Measurements from ENCODE around the gene RERG.

RERG gene

DNA sequence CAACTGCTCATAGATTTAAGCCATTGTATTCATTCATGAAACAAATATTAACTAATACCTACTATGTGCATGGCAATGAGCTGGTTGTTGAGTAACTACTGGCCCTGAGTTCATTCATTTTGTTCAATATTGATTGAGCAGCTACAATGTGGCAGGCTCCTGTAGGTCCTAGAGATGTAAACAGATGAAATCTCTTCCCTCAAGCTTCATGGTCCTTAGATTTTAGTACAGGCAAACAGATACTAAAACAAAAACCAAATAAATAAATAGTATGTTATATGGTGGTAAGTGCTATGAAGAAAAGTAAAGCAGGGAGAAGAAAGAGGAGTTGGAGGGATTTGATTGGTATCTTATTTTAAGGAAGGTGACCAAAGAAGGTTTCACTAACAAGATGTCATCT is 77.8 kb downstream of the RERG start:
- no peaks in the 10 kb centered on the region for H3K36me3 ChIP-seq (ENCODE audit: control insufficient read depth in 2 of 2, insufficient read depth in 1 of 2, low read length in 2 of 2)
- H3K27ac ChIP-seq (ENCODE audit: extremely low read depth, low read depth, low read length) = no peak overlapping the region
- H3K4me1 ChIP-seq (ENCODE audit: control insufficient read depth, insufficient read depth, low read length) = no peaks in the 10 kb centered on the region
- POLR2A ChIA-PET = no interaction called here
- no peak overlapping the region for H3K4me3 ChIP-seq (ENCODE audit: low read depth, low read length)
- CTCF ChIA-PET = no interaction called here
- no peak for TF ChIP-seq GLI2 (tag by site-specific recombination; IDR thresholded peaks at IDR 0.05; ENCODE audit: borderline replicate concordance, low read depth)
- no peaks in the 10 kb centered on the region for H3K9me3 ChIP-seq (ENCODE audit: control insufficient read depth, insufficient read depth, low read depth, low read length)

DNA sequence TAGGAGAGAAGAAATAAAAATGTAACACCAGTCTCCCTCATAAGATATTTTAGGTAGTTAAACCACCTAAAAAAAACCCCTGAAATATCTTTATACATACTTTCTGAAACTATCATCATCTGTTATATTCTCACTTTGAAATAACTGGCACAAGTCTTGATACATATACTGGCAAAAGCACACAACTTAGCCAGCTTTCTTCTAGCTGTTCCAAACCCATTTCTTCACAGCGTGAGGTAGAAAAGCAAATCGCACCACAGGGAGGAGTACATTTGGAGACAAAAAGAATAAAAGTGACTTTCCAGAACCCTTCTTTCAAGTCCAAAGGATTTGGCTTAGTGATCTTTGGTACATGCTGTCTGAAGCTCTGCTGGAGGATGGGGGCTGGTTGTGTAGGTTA is 78.5 kb downstream of the RERG start:
- Histone ChIP-seq H3K27ac (ENCODE audit: extremely low read depth, low read depth, low read length) (no peak overlapping the region), H3K4me3 (ENCODE audit: low read depth, low read length) (no peak overlapping the region), H3K9me3 (ENCODE audit: control insufficient read depth, insufficient read depth, low read depth, low read length) (no peaks in the 10 kb centered on the region), H3K4me1 (ENCODE audit: control insufficient read depth, insufficient read depth, low read length) (no peaks in the 10 kb centered on the region), H3K36me3 (ENCODE audit: control insufficient read depth in 2 of 2, insufficient read depth in 1 of 2, low read length in 2 of 2) (no peaks in the 10 kb centered on the region)
- ChIA-PET CTCF (interaction anchor here (2.2 kb wide), 1 partner anchor 8 kb away, joined by 13 read pairs; no protein-coding TSS in a partner anchor), POLR2A (no interaction called here)
- no peak for TF ChIP-seq ZNF837 (tag by site-specific recombination; IDR thresholded peaks at IDR 0.05)
- TF ChIP-seq, protein P1, sequence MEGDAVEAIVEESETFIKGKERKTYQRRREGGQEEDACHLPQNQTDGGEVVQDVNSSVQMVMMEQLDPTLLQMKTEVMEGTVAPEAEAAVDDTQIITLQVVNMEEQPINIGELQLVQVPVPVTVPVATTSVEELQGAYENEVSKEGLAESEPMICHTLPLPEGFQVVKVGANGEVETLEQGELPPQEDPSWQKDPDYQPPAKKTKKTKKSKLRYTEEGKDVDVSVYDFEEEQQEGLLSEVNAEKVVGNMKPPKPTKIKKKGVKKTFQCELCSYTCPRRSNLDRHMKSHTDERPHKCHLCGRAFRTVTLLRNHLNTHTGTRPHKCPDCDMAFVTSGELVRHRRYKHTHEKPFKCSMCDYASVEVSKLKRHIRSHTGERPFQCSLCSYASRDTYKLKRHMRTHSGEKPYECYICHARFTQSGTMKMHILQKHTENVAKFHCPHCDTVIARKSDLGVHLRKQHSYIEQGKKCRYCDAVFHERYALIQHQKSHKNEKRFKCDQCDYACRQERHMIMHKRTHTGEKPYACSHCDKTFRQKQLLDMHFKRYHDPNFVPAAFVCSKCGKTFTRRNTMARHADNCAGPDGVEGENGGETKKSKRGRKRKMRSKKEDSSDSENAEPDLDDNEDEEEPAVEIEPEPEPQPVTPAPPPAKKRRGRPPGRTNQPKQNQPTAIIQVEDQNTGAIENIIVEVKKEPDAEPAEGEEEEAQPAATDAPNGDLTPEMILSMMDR (tag by site-specific recombination; IDR thresholded peaks at IDR 0.05) = no peak
- no peak for TF ChIP-seq ZNF624 (tag by site-specific recombination; IDR thresholded peaks at IDR 0.05)
- no peak for TF ChIP-seq REPIN1 (tag by site-specific recombination; IDR thresholded peaks at IDR 0.05; ENCODE audit: low read depth)
- TF ChIP-seq ZFHX2 (tag by site-specific recombination; conservative IDR thresholded peaks at IDR 0.05) = no peak
- TF ChIP-seq, protein P2, sequence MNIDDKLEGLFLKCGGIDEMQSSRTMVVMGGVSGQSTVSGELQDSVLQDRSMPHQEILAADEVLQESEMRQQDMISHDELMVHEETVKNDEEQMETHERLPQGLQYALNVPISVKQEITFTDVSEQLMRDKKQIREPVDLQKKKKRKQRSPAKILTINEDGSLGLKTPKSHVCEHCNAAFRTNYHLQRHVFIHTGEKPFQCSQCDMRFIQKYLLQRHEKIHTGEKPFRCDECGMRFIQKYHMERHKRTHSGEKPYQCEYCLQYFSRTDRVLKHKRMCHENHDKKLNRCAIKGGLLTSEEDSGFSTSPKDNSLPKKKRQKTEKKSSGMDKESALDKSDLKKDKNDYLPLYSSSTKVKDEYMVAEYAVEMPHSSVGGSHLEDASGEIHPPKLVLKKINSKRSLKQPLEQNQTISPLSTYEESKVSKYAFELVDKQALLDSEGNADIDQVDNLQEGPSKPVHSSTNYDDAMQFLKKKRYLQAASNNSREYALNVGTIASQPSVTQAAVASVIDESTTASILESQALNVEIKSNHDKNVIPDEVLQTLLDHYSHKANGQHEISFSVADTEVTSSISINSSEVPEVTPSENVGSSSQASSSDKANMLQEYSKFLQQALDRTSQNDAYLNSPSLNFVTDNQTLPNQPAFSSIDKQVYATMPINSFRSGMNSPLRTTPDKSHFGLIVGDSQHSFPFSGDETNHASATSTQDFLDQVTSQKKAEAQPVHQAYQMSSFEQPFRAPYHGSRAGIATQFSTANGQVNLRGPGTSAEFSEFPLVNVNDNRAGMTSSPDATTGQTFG (tag by site-specific recombination; IDR thresholded peaks at IDR 0.05; ENCODE audit: borderline replicate concordance) = no peak
- no peak for TF ChIP-seq ZNF76 (tag by site-specific recombination; IDR thresholded peaks at IDR 0.05; ENCODE audit: borderline replicate concordance, low read depth)
- TF ChIP-seq, protein P3, sequence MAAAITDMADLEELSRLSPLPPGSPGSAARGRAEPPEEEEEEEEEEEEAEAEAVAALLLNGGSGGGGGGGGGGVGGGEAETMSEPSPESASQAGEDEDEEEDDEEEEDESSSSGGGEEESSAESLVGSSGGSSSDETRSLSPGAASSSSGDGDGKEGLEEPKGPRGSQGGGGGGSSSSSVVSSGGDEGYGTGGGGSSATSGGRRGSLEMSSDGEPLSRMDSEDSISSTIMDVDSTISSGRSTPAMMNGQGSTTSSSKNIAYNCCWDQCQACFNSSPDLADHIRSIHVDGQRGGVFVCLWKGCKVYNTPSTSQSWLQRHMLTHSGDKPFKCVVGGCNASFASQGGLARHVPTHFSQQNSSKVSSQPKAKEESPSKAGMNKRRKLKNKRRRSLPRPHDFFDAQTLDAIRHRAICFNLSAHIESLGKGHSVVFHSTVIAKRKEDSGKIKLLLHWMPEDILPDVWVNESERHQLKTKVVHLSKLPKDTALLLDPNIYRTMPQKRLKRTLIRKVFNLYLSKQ (tag by site-specific recombination; IDR thresholded peaks at IDR 0.05; ENCODE audit: borderline replicate concordance) = no peak
- no peak for TF ChIP-seq ZNF596 (tag by site-specific recombination; IDR thresholded peaks at IDR 0.05)
- no peak for TF ChIP-seq ZNF211 (tag by site-specific recombination; IDR thresholded peaks at IDR 0.05; ENCODE audit: low read depth)
- no peak for TF ChIP-seq ZNF146 (tag by site-specific recombination; IDR thresholded peaks at IDR 0.05)
- no peak for TF ChIP-seq ZNF530 (tag by site-specific recombination; IDR thresholded peaks at IDR 0.05; ENCODE audit: low read depth)
- TF ChIP-seq ZNF548 (tag by site-specific recombination; IDR thresholded peaks at IDR 0.05) = no peak
- TF ChIP-seq, protein P4, sequence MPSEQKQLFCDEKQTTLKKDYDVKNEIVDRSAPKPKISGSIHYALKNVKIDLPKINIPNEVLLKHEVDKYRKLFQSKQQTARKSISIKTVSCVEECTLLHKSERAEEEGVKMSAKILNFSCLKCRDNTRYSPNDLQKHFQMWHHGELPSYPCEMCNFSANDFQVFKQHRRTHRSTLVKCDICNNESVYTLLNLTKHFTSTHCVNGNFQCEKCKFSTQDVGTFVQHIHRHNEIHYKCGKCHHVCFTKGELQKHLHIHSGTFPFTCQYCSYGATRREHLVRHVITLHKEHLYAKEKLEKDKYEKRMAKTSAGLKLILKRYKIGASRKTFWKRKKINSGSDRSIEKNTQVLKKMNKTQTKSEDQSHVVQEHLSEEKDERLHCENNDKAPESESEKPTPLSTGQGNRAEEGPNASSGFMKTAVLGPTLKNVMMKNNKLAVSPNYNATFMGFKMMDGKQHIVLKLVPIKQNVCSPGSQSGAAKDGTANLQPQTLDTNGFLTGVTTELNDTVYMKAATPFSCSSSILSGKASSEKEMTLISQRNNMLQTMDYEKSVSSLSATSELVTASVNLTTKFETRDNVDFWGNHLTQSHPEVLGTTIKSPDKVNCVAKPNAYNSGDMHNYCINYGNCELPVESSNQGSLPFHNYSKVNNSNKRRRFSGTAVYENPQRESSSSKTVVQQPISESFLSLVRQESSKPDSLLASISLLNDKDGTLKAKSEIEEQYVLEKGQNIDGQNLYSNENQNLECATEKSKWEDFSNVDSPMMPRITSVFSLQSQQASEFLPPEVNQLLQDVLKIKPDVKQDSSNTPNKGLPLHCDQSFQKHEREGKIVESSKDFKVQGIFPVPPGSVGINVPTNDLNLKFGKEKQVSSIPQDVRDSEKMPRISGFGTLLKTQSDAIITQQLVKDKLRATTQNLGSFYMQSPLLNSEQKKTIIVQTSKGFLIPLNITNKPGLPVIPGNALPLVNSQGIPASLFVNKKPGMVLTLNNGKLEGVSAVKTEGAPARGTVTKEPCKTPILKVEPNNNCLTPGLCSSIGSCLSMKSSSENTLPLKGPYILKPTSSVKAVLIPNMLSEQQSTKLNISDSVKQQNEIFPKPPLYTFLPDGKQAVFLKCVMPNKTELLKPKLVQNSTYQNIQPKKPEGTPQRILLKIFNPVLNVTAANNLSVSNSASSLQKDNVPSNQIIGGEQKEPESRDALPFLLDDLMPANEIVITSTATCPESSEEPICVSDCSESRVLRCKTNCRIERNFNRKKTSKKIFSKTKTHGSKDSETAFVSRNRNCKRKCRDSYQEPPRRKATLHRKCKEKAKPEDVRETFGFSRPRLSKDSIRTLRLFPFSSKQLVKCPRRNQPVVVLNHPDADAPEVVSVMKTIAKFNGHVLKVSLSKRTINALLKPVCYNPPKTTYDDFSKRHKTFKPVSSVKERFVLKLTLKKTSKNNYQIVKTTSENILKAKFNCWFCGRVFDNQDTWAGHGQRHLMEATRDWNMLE (tag by site-specific recombination; conservative IDR thresholded peaks at IDR 0.05; ENCODE audit: low read depth) = no peak
- TF ChIP-seq ZNF777 (tag by site-specific recombination; IDR thresholded peaks at IDR 0.05; ENCODE audit: borderline replicate concordance) = no peak
- no peak for TF ChIP-seq ZNF621 (tag by site-specific recombination; IDR thresholded peaks at IDR 0.05)
- no peak for TF ChIP-seq GLI4 (tag by site-specific recombination; IDR thresholded peaks at IDR 0.05)
- TF ChIP-seq, protein P5, sequence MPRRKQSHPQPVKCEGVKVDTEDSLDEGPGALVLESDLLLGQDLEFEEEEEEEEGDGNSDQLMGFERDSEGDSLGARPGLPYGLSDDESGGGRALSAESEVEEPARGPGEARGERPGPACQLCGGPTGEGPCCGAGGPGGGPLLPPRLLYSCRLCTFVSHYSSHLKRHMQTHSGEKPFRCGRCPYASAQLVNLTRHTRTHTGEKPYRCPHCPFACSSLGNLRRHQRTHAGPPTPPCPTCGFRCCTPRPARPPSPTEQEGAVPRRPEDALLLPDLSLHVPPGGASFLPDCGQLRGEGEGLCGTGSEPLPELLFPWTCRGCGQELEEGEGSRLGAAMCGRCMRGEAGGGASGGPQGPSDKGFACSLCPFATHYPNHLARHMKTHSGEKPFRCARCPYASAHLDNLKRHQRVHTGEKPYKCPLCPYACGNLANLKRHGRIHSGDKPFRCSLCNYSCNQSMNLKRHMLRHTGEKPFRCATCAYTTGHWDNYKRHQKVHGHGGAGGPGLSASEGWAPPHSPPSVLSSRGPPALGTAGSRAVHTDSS (tag by site-specific recombination; IDR thresholded peaks at IDR 0.05) = no peak
- TF ChIP-seq KLF8 (tag by site-specific recombination; IDR thresholded peaks at IDR 0.05) = no peak
- TF ChIP-seq, protein P6, sequence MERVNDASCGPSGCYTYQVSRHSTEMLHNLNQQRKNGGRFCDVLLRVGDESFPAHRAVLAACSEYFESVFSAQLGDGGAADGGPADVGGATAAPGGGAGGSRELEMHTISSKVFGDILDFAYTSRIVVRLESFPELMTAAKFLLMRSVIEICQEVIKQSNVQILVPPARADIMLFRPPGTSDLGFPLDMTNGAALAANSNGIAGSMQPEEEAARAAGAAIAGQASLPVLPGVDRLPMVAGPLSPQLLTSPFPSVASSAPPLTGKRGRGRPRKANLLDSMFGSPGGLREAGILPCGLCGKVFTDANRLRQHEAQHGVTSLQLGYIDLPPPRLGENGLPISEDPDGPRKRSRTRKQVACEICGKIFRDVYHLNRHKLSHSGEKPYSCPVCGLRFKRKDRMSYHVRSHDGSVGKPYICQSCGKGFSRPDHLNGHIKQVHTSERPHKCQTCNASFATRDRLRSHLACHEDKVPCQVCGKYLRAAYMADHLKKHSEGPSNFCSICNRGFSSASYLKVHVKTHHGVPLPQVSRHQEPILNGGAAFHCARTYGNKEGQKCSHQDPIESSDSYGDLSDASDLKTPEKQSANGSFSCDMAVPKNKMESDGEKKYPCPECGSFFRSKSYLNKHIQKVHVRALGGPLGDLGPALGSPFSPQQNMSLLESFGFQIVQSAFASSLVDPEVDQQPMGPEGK (tag by site-specific recombination; IDR thresholded peaks at IDR 0.05) = no peak

Data from HEK293 (cell line).